HFF-Myc (cell line): Measurements from ENCODE around the gene RNF148.

Experiments used
- DNase-seq: peaks from one replicate; pipeline ENCODE4 v3.0.0-alpha.2; 2011; ENCODE audit warnings: low read depth; ENCODE audit errors: extremely low read depth
- H3K4me3 ChIP-seq: replicated peaks from 2 replicates; pipeline ENCODE4 v1.5.1; 2011; ENCODE audit warnings: low read depth, mild to moderate bottlenecking, control low read depth, low read length
- TF ChIP-seq, protein P1 (sequence below): IDR thresholded peaks from 2 replicates; pipeline ENCODE4 v1.5.1; 2012; ENCODE audit warnings: mild to moderate bottlenecking, low read depth, low read length, control low read depth; ENCODE audit errors: missing control alignments

RNF148 gene

DNA sequence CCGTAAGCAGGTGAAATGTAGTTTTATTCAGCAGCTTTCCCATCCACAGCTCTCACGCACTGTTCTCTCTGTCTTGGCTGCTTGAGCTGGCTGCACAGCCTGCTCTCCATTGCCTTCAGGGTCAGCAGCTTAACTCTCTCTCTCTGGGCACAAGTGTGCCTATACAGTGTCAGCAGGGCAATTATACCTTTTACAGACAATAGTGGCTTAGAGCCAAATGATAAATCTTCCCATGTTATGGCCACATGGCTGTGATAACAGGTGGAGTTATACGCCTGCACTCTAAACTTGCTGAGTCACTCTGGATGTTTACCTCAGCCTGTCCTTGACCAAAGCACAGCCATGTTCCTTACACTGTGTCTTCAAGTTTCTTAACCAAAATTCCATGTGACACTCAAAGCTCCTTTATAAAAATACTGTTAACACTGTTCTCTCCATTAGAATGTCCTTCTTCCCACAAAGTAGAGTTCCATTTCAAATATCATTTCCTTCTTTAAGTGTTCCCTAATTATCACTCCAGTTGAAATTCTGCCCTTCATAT, 9.9 kb downstream of the RNF148 start:
- no peak for DNase-seq
- no peak overlapping the region for H3K4me3 ChIP-seq
- TF ChIP-seq, protein P1, sequence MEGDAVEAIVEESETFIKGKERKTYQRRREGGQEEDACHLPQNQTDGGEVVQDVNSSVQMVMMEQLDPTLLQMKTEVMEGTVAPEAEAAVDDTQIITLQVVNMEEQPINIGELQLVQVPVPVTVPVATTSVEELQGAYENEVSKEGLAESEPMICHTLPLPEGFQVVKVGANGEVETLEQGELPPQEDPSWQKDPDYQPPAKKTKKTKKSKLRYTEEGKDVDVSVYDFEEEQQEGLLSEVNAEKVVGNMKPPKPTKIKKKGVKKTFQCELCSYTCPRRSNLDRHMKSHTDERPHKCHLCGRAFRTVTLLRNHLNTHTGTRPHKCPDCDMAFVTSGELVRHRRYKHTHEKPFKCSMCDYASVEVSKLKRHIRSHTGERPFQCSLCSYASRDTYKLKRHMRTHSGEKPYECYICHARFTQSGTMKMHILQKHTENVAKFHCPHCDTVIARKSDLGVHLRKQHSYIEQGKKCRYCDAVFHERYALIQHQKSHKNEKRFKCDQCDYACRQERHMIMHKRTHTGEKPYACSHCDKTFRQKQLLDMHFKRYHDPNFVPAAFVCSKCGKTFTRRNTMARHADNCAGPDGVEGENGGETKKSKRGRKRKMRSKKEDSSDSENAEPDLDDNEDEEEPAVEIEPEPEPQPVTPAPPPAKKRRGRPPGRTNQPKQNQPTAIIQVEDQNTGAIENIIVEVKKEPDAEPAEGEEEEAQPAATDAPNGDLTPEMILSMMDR = no peak

GRCh38 chr7:122691569-122692235, 11.0 kb downstream of the RNF148 start:
- no peak overlapping the region for H3K4me3 ChIP-seq
- TF ChIP-seq, protein P1 = no peak
- no peak for DNase-seq

DNA sequence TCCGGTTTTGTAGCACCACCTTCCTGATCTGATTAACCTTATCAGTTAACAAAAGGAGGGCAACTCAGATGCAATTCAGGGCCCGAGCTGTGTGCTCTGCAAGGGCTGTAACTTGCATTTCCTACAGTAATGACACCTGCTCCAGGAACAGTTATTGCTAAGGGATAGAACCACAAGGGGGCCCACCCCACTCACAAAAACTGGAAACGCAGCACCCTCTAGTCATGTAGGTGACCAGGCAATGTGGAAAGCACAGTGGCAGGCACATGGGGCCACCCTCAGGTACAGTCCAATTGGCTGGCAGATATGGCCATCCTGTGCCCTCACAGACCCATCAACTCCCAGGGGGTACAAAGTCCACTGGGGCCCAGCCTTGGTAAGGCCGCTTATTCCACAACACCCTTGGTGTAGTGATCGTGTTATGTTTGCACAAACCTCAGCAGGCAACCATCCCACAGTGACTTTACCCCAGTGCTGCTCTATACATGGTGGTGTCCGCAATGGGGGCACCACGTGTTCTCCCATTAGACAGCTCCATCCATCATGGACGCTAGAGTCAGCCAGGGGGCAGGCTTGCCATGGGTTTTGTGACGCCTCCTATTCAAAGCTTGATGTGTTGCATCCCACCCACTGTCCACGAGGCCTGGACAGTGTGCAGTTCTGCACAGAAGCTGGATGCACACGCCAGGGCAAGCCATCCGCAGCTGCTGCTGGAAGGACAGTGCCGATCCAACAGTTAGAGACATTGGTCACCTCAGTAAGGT, 13.2 kb downstream of the RNF148 start:
- no peak overlapping the region for H3K4me3 ChIP-seq
- DNase-seq = no peak

GRCh38 chr7:122688400-122688998, 14.2 kb downstream of the RNF148 start:
- no peak for DNase-seq
- TF ChIP-seq, protein P1 = no peak
- no peak overlapping the region for H3K4me3 ChIP-seq

More for the DNA sequence above, 13.2 kb downstream of the RNF148 start:
- TF ChIP-seq, protein P1 = no peak

- no peak for DNase-seq
- TF ChIP-seq, protein P1 = no peak
- H3K4me3 ChIP-seq = no peak overlapping the region
Measured at GRCh38 chr7:122686360-122686878, 16.3 kb downstream of the RNF148 start.

DNA sequence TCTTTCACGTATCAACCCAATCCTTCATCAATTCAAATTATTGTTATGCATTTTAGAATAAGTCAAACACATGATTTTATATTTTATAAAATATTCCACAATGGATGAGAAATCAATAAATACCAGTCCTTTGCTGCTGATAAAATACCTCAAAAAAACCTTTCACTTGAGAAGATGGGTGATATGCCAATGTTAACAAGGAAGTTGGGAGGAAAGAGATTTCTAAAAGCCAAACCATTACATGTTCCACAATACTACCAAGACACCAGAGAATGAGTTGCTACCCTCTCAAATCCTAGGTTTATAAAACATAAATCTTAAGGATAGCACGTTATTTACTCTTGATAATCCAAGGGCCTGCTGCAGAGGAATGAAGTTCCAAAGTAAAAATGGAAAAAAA, 18.2 kb downstream of the RNF148 start:
- TF ChIP-seq, protein P1 = no peak
- DNase-seq = no peak
- H3K4me3 ChIP-seq = no peak overlapping the region
